Lower leg skin (tissue), 4 donors: ENCODE data around the gene THBS1. TPM values are rescaled to one million over a fixed set of nuclear protein-coding genes. Genes with fewer than 3 reads are reported as not detected.

Experiments
- DNase-seq, 2 donors: peaks; one replicate each; pipeline ENCODE4 v3.0.0-alpha.2; 2019; ENCODE audit warnings: low spot score in 2 of 2
- H3K4me3 ChIP-seq: fragments of 200-600 bp; sonication (generic); 2 replicates; pipeline ENCODE4 v1.5.1; 2017; ENCODE audit warnings: mild to moderate bottlenecking, low read depth; ENCODE audit not compliant: poor library complexity, severe bottlenecking
- POLR2A ChIP-seq, 2 donors: fragments of 450-650 bp; IDR thresholded peaks; one replicate each; pipeline ENCODE4 v1.6.1; 2016 to 2017; ENCODE audit warnings: antibody characterized with exemption in 2 of 2, mild to moderate bottlenecking in 1 of 2, moderate library complexity in 1 of 2
- WGBS, 2 donors: methylation state at CpG; one replicate each; pipeline ENCODE4 v1.1.5; 2018; 5-methylcytosine and 5-hydroxymethylcytosine counted together
- intact Hi-C: fragments of 100-400 bp; cut with DNase I; formaldehyde crosslinking; loops from one replicate; pipeline ENCODE4 v1.15.0; 2023; ENCODE audit warnings: low total_unique reads
- total RNA-seq, 4 donors: library from RNA; depleted of rRNA; stranded (reverse); fragments of >200 nt; gene quantifications; one replicate each; pipeline ENCODE4 v1.1.0, GENCODE V29; 2016
- TF ChIP-seq, protein P1 (sequence below), 3 donors: fragments of 450-650 bp; IDR thresholded peaks; one replicate each; pipeline ENCODE4 v1.5.1; 2016; ENCODE audit warnings: antibody characterized with exemption in 3 of 3, mild to moderate bottlenecking in 3 of 3, moderate library complexity in 2 of 3

THBS1 gene
- total RNA-seq, 4 donors from 2014 or later = 84.7 to 158 (median 103) TPM

DNA sequence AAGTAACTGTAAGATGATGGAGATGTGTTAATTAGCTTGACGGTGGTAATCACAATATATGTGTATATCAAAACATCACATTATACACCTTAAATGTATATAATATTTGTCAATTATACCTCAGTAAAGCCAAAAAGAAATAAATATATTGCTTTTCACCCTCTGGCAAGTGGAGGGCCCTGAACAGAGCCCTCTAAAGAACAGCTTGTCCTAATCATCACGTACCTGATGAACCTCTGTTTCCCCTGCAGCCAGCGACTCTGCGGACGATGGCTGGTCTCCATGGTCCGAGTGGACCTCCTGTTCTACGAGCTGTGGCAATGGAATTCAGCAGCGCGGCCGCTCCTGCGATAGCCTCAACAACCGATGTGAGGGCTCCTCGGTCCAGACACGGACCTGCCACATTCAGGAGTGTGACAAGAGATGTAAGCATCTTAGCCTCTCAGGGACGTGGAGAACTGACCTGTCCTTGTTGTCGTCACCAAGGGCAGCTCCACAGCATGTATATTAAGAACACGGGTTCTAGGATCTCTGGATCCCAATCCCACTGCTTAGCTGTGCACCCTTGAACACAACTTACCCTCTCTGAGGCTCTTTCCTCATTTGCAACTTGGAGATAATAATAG lies 6.3 kb downstream of the THBS1 start:
- TF ChIP-seq, protein P1, sequence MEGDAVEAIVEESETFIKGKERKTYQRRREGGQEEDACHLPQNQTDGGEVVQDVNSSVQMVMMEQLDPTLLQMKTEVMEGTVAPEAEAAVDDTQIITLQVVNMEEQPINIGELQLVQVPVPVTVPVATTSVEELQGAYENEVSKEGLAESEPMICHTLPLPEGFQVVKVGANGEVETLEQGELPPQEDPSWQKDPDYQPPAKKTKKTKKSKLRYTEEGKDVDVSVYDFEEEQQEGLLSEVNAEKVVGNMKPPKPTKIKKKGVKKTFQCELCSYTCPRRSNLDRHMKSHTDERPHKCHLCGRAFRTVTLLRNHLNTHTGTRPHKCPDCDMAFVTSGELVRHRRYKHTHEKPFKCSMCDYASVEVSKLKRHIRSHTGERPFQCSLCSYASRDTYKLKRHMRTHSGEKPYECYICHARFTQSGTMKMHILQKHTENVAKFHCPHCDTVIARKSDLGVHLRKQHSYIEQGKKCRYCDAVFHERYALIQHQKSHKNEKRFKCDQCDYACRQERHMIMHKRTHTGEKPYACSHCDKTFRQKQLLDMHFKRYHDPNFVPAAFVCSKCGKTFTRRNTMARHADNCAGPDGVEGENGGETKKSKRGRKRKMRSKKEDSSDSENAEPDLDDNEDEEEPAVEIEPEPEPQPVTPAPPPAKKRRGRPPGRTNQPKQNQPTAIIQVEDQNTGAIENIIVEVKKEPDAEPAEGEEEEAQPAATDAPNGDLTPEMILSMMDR (IDR thresholded peaks at IDR 0.05) = no peak
- TF ChIP-seq POLR2A (IDR thresholded peaks at IDR 0.05) = no peak
- H3K4me3 ChIP-seq = no peak overlapping the region
- no peak for DNase-seq
- intact Hi-C loops = no loop called here
- 92 to 96% methylated on average over 17 of the region's 17 CpGs for WGBS, 2 donors

DNA sequence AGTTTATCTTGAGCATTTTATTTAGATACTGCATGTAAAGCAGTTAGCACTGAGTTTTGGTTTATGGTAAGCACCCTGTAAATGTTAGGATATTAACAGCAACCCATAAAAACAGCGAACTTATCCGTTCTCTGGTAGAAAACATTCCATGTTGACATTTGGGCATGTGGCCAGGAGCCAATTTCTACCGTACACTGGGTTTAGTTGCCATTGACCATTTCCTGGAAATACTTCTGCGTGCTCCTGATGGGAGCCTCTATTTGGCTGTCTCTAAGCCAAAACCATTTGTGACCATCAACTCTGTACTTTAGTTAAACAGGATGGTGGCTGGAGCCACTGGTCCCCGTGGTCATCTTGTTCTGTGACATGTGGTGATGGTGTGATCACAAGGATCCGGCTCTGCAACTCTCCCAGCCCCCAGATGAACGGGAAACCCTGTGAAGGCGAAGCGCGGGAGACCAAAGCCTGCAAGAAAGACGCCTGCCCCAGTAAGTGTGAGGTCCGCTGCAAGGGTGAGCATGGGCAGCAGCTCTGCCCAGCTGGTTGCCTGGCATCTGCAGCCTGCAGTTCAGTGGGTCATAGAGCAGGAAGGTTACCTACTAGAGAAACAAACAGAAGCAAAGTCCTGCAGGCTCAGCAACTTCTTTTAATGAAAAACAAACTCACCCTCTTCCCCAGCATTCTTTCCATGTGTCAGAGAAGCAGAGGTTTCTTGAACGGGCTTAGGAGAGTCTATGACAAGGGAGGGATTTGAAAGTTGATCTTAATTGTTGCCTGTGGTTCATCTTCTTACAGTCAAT lies 7.1 kb downstream of the THBS1 start:
- WGBS, 2 donors = 74 to 82% methylated on average over 13 of the region's 13 CpGs
- intact Hi-C loops = no loop called here
- TF ChIP-seq POLR2A (IDR thresholded peaks at IDR 0.05) = no peak
- TF ChIP-seq, protein P1 (IDR thresholded peaks at IDR 0.05) = no peak
- no peak overlapping the region for H3K4me3 ChIP-seq
- no peak for DNase-seq

DNA sequence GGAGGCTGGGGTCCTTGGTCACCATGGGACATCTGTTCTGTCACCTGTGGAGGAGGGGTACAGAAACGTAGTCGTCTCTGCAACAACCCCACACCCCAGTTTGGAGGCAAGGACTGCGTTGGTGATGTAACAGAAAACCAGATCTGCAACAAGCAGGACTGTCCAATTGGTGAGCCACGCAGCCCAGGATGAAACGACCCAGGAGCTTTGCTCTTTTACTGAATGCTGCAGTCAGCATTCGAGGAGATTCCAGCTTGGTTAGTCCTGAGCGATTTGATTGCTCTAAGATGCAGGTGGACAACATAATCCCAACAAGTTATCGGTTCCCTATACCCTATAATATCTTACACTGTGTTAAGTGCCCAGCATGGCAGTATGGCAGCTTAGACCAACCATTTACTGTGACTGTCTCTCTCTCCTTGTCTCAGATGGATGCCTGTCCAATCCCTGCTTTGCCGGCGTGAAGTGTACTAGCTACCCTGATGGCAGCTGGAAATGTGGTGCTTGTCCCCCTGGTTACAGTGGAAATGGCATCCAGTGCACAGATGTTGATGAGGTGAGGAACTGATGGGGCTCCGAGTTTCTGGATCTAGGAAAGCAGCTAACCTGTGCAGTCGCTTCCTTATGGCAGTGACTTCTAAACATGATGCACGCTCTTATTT lies 7.8 kb downstream of the THBS1 start:
- WGBS, 2 donors = 93 to 94% methylated on average over 13 of the region's 13 CpGs
- intact Hi-C loops = no loop called here
- DNase-seq = no peak
- no peak overlapping the region for H3K4me3 ChIP-seq
- TF ChIP-seq, protein P1 (IDR thresholded peaks at IDR 0.05) = no peak
- TF ChIP-seq POLR2A (IDR thresholded peaks at IDR 0.05) = no peak

DNA sequence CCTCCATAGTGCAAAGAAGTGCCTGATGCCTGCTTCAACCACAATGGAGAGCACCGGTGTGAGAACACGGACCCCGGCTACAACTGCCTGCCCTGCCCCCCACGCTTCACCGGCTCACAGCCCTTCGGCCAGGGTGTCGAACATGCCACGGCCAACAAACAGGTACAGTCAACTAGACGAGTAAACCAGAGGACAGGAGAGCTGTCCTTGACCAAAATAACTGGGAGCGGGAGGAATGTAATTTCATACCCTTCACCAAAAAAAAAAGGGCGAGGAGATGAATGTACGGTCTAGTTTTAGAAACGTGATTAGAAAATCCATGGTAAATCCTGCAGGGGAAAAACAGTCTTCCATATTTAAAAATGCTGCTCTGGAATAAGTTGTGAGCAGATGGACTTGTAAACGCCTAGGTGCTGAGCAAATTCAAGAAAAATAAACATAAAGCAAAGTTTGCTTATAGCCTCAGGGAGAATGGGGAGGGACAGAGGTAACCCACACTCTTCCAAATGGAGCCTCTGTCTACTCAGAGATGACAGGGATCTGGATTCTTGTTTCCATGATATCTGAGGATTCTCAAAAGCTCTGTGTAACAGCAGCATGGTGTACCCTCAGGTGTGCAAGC lies 8.4 kb downstream of the THBS1 start:
- TF ChIP-seq POLR2A (IDR thresholded peaks at IDR 0.05) = no peak
- TF ChIP-seq, protein P1 (IDR thresholded peaks at IDR 0.05) = no peak
- intact Hi-C loops = no loop called here
- H3K4me3 ChIP-seq = no peak overlapping the region
- DNase-seq = no peak
- 91 to 92% methylated on average over 14 of the region's 14 CpGs for WGBS, 2 donors

DNA sequence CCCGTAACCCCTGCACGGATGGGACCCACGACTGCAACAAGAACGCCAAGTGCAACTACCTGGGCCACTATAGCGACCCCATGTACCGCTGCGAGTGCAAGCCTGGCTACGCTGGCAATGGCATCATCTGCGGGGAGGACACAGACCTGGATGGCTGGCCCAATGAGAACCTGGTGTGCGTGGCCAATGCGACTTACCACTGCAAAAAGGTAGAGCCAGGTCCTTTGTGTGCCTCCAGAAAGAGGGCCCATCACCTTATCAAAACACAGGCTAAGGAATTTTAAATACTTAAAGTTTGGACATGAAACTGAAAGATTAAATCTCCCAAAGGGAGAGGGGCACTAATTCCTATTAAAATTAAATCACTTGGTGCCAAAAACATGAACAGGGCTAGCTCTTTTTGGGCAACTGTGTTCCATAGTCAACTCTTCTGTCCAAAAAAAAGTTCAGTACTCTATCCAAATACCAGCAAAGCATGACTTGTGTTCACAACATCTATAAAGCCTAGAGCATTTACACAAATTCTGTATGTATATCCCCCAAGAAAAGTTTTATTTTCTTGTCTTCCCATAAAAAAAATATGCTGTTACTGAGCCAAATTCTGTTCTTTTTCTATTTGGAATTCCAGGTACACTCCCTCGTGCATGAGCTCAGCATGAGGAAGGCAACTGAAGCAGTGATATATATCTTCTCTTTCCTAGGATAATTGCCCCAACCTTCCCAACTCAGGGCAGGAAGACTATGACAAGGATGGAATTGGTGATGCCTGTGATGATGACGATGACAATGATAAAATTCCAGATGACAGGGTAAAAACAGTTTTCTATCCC lies 9.2 kb downstream of the THBS1 start:
- WGBS, 2 donors = 92 to 94% methylated on average over 13 of the region's 13 CpGs
- no peak overlapping the region for H3K4me3 ChIP-seq
- intact Hi-C loops = no loop called here
- no peak for TF ChIP-seq POLR2A (IDR thresholded peaks at IDR 0.05)
- TF ChIP-seq, protein P1 (IDR thresholded peaks at IDR 0.05) = no peak
- DNase-seq = no peak
